GM21717 (cell line): Measurements from ENCODE around the gene KRTAP5-6.

Source experiments
- ATAC-seq: cut with Tn5 transposase; IDR thresholded peaks from one replicate; pipeline ENCODE4 v1.9.1; 2021; ENCODE audit warnings: mild to moderate bottlenecking, moderate library complexity; ENCODE audit not compliant: unreplicated experiment

KRTAP5-6 gene

DNA sequence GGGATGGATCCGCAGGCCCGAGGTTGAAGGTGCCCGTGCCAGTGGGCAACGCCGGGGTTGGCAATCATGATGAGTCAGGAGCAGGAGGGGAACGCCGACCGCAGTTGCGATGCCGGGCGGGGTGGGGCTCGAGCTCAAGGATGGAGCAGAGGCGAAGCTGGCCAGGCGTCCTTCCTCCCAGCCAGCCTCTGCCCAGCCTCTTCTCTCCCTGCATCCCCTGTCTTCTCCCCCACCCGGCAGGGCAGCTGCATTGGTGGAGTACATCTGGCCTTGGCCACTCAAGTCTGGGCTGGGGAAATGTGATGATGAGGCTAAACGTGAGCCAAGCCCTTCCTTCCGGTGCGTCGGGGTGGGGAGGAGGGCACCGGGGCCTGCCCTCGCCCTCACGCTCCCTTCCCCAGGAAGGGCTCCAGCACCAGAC is 49.5 kb downstream of the KRTAP5-6 start:
- no peak for ATAC-seq

DNA sequence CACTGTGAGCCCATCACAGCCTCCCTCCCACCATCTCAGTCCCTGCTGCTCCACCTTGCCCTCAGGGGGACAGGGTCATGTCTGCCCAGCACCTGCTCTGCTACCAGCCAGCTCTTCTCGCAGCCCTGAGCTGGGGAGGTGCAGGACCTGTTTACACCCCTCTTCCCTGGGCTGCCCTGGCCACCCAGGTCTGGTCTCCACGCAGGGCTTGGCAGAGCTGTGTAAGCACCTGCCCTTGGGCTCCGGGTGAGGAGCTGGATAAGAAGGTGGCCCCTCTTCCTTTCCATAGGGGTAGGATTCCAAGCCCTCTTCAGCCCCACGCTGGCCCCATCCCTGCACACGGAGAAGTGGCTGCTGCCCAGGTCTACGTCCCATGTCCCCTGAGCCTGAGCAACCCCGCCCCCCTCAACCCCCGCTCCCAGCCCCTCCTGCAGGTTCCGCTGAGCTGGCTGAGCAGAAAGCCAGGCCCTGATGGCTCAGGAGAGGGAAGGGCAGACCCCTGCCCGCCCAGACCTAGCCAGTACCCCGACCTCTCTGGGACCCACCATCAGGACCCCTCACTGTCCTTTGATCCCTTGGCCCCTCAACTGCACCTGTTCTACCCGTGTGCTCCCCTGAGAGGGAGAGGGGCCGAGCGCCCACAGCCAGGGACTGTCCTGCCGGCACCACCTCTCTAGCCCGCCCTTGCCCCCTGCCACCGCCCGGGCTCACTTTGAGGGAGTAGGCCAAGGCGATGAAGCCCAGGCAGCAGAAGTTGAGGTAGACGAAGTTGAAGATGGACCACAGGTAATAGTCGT is 50.2 kb downstream of the KRTAP5-6 start:
- ATAC-seq, result no peak
